GM06990 (cell line): ENCODE measurements around the gene DNAH2.
A peak's percentile ranks its signal among the peaks of the same experiment; 100 is the strongest.

Experiments
- DNase-seq: peaks from one replicate; pipeline ENCODE4 v3.0.0-alpha.2; 2011; ENCODE audit not compliant: insufficient read length; ENCODE audit errors: extremely low read depth
- H3K27me3 ChIP-seq: replicated peaks from 2 replicates; pipeline ENCODE4 v1.6.0; 2011; ENCODE audit warnings: low read length; ENCODE audit not compliant: control insufficient read depth, insufficient read depth
- H3K36me3 ChIP-seq: 2 replicates; pipeline ENCODE4 v1.5.1; 2011; ENCODE audit warnings: low read length; ENCODE audit not compliant: control insufficient read depth, insufficient read depth
- H3K4me3 ChIP-seq: replicated peaks from 2 replicates; pipeline ENCODE4 v1.5.1; 2011; ENCODE audit warnings: low read depth, mild to moderate bottlenecking, control low read depth, low read length
- TF ChIP-seq, protein P1 (sequence below): IDR thresholded peaks from 2 replicates; pipeline ENCODE4 v1.5.1; 2011; ENCODE audit warnings: low read length, control low read depth, mild to moderate bottlenecking, inconsistent platforms; ENCODE audit not compliant: insufficient read depth, poor library complexity, severe bottlenecking

Gene DNAH2

DNA sequence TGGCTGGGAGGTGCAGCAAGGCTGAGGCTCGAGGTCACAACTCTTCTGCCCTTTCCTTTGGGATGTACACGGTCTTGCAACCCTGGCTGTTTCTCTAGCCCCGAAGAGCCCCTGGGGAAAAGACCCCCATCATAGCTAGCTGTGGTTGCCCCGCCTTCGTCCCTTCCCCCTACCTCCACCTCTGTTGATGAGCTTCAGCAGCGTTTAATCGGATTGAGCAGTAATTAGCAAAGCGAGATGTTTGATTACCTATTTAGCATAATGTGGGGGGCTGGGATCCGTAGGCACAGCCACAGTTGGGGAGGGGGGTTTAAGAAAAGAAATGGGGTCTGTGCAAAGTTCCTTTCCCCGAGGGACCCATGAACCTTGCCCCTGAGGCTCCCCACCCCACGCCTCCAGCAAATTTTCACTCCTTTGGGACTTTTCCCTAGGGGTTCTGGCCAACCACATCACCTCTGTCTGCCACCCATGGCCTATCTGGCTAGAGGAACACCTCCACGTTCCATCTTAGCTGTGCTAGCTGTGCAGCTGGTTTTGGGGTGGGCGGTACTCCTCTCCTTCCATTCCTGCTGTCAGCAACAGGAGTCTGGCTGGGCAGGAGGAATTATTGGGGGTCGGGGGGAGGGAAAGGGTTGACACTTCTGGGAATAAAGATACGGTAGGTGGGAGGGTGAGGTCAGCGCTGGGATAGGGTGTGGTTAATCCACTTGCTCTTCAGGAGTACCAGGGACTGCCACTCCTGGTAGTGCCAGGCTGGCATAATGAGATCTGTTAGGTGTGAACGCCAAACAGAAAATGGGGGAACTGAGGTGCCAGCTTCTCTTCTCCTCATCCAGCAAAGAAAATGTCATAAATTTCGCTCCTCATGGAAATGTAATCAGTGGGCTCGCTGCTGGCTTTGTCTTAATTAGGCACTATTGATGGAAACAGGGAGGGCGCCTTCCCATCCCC lies 1.3 kb upstream of the DNAH2 start:
- Histone ChIP-seq H3K36me3 (no peaks in the 10 kb centered on the region), H3K4me3 (no peak overlapping the region), H3K27me3 (peaks cover 6% of the 10 kb centered on the region)
- DNase-seq = no peak
- TF ChIP-seq, protein P1, sequence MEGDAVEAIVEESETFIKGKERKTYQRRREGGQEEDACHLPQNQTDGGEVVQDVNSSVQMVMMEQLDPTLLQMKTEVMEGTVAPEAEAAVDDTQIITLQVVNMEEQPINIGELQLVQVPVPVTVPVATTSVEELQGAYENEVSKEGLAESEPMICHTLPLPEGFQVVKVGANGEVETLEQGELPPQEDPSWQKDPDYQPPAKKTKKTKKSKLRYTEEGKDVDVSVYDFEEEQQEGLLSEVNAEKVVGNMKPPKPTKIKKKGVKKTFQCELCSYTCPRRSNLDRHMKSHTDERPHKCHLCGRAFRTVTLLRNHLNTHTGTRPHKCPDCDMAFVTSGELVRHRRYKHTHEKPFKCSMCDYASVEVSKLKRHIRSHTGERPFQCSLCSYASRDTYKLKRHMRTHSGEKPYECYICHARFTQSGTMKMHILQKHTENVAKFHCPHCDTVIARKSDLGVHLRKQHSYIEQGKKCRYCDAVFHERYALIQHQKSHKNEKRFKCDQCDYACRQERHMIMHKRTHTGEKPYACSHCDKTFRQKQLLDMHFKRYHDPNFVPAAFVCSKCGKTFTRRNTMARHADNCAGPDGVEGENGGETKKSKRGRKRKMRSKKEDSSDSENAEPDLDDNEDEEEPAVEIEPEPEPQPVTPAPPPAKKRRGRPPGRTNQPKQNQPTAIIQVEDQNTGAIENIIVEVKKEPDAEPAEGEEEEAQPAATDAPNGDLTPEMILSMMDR = no peak

GRCh38 chr17:7717756-7718350 lies 309 bp downstream of the DNAH2 start:
- DNase-seq = no peak
- TF ChIP-seq, protein P1 = no peak
- no peaks in the 10 kb centered on the region for H3K36me3 ChIP-seq
- H3K4me3 ChIP-seq = peak overlapping the region; percentile 56
- H3K27me3 ChIP-seq = peaks cover 6% of the 10 kb centered on the region

GRCh38 chr17:7719661-7720060 lies 2.1 kb downstream of the DNAH2 start:
- no peaks in the 10 kb centered on the region for H3K36me3 ChIP-seq
- TF ChIP-seq, protein P1 = no peak
- no peak overlapping the region for H3K4me3 ChIP-seq
- H3K27me3 ChIP-seq = peaks cover 3% of the 10 kb centered on the region
- DNase-seq = no peak

GRCh38 chr17:7720125-7720524 lies 2.6 kb downstream of the DNAH2 start:
- H3K27me3 ChIP-seq = peaks cover 3% of the 10 kb centered on the region
- H3K4me3 ChIP-seq = no peak overlapping the region
- H3K36me3 ChIP-seq = no peaks in the 10 kb centered on the region
- DNase-seq = no peak
- TF ChIP-seq, protein P1 = no peak

GRCh38 chr17:7721612-7722011 lies 4.1 kb downstream of the DNAH2 start:
- Histone ChIP-seq H3K36me3 (no peaks in the 10 kb centered on the region), H3K27me3 (peaks cover under 1% of the 10 kb centered on the region; the same call in 1 of the 2 replicates), H3K4me3 (no peak overlapping the region)
- no peak for DNase-seq
- TF ChIP-seq, protein P1 = no peak
